Right ventricle myocardium superior (tissue), 1 donor: ENCODE results near the gene HS6ST3. TPM values are rescaled to one million over a fixed set of nuclear protein-coding genes. Genes with fewer than 3 reads are reported as not detected.
"Not testable (repeated sequence)": the region's sequence is repeated elsewhere in the genome, so short reads cannot be mapped to it uniquely, and the experiment has no call there.

Source experiments
- ATAC-seq: fragments of 200-7000 bp; cut with Tn5 transposase; one replicate; pipeline ENCODE4 v1.9.1; 2020; ENCODE audit warnings: mild to moderate bottlenecking; ENCODE audit not compliant: poor library complexity
- DNase-seq: peaks from one replicate; pipeline ENCODE4 v3.0.0-alpha.2; 2020
- intact Hi-C: fragments of 100-400 bp; cut with DNase I; formaldehyde crosslinking; loops from one replicate; pipeline ENCODE4 v1.11.2; 2022
- long read RNA-seq: library from polyadenylated mRNA; unstranded; transcript quantifications from one replicate; pipeline ENCODE4 v2.0.0, GENCODE V29; 2021
- total RNA-seq: library from RNA; stranded (reverse); fragmentation: NEBNext Ultra II Directional; extraction: Animal tissue kit (Norgen Biotek cat#: 25700); gene quantifications from one replicate; pipeline ENCODE4 v1.2.1, GENCODE V29; 2021
- donor health status: DM: no; HTN: yes; CAD: no; lungs with severe emphysema.

HS6ST3 gene
- total RNA-seq, result 0.56 TPM
- long read RNA-seq, result 0 reads

GRCh38 chr13:96089749-96090239 lies at the start of gene HS6ST3:
TSS of gene HS6ST3 (plus strand) at chr13:96090107.
- ATAC-seq (peak; percentile 85), DNase-seq (peak; percentile 54)

GRCh38 chr13:96041326-96042110 lies 48.4 kb upstream of the HS6ST3 start:
- ATAC-seq (no peak), DNase-seq (no peak)
- intact Hi-C loops, result no loop called here

More at GRCh38 chr13:96089749-96090239, at the start of gene HS6ST3:
- intact Hi-C loops, result no loop called here

DNA sequence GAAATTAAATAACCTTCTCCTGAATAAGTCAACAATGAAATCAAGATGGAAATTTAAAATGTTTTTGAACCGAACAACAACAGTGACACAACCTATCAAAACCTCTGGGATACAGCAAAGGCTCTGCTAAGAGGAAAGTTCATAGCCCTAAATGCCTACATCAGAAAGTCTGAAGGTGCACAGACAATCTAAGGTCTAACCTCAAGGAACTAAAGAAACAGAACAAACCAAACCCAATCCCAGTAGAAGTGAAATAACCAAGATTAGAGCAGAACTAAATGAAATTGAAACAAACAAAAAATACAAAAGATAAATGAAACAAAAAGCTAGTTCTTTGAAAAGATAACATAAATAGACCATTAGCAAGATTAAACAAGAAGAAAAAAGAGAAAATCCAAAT lies 45.7 kb upstream of the HS6ST3 start:
- ATAC-seq (no peak), DNase-seq (no peak)
- intact Hi-C loops, result no loop called here

GRCh38 chr13:96046449-96047126 lies 43.3 kb upstream of the HS6ST3 start:
- intact Hi-C loops, ATAC-seq, DNase-seq: not testable (repeated sequence)

DNA sequence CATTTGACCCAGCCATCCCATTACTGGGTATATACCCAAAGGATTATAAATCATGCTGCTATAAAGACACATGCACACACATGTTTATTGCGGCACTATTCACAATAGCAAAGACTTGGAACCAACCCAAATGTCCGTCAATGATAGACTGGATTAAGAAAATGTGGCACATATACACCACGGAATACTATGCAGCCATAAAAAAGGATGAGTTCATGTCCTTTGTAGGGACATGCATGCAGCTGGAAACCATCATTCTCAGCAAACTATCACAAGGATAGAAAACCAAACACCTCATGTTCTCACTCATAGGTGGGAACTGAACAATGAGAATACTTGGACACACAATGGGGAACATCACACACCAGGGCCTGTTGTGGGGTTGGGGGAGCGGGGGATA lies 39.0 kb upstream of the HS6ST3 start:
- intact Hi-C loops, ATAC-seq, DNase-seq: not testable (repeated sequence)

DNA sequence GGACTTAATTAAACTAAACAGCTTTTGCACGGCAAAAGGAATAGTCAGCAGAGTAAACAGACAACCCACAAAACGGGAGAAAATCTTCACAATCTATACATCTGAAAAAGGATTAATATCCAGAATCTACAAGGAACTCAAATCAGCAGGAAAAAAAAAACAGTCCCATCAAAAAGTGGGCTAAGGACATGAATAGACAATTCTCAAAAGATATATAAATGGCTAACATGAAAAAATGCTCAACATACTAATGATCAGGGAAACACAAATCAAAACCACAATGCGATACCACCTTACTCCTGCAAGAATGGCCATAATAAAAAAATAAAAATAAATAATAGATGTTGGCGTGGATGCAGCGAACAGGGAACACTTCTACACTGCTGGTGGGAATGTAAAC lies 38.4 kb upstream of the HS6ST3 start:
- DNase-seq, intact Hi-C loops, ATAC-seq: not testable (repeated sequence)

DNA sequence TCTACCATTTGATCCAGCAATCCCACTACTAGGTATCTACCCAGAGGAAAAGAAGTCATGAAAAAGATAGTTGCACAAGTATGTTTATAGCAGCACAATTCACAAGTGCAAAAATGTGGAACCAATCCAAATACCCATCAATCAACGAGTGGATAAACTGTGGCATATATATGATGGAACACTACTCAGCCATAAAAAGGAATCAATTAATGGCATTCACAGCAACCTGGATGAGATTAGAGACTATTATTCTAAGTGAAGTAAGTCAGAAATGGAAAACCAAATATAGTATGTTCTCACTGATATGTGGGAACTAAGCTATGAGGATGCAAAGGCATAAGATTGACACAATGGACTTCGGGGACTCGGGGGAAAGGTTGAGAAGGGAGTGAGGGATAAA lies 38.0 kb upstream of the HS6ST3 start:
- intact Hi-C loops, DNase-seq, ATAC-seq: not testable (repeated sequence)

- peak; percentile 38 for ATAC-seq
- intact Hi-C loops, result no loop called here
These were observed 37.3 kb upstream of the HS6ST3 start for GRCh38 chr13:96052656-96053002.

DNA sequence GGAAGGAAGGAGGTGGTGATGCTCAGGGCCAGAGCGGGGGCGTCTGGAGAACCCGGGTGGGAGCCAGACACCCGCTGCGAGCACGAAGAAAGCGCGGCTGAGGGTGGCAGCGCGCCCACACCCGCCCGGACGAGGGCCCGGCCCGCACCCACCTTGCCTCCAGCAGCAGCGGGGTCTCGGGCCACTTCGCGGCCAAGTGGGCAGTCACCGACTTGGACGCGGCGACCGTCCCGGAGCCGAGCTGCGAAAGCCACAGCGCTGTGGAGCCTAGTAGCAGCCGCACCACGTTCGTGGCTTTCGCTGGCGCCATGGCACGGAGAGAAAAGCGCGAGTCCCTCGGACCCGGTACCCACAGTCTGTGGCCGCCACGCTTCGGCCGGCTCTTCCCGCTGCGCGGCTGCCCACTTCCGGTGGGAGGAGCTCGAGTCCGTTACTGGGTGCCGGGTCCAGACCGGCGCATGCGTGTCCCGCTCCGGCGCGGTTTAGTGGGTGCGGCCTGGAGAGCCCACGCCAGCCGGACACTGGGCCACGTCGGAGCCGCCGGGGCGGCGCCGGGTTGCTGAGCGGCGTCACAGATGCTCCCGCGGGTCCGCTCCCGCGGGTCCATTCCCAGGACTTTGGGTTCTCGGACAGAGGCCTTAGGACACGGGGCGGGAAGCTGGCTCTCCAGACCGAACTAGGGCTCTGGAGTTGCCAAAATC lies 36.8 kb upstream of the HS6ST3 start, which contains the start of gene UGGT2:
UGGT2 (minus strand) TSS at position 399 of the 701 bp plus-strand sequence; CDS start at position 310, 89 bp downstream.
- peak; percentile 100 for ATAC-seq
- peak; percentile 98 for DNase-seq
- intact Hi-C loops, result no loop called here

More at GRCh38 chr13:96052656-96053002, 37.3 kb upstream of the HS6ST3 start:
- no peak for DNase-seq

- DNase-seq (no peak), ATAC-seq (no peak)
- intact Hi-C loops, result no loop called here
These were observed 24.1 kb upstream of the HS6ST3 start for GRCh38 chr13:96065849-96066248.

- ATAC-seq, result no peak
These were observed 21.2 kb upstream of the HS6ST3 start for GRCh38 chr13:96068729-96069128.

GRCh38 chr13:96071504-96071903 lies 18.4 kb upstream of the HS6ST3 start:
- no peak for ATAC-seq
- DNase-seq, result no peak
- intact Hi-C loops, result no loop called here

More at GRCh38 chr13:96068729-96069128, 21.2 kb upstream of the HS6ST3 start:
- DNase-seq, result no peak
- intact Hi-C loops, result no loop called here

GRCh38 chr13:96072392-96072791 lies 17.5 kb upstream of the HS6ST3 start:
- DNase-seq, result no peak
- intact Hi-C loops, result no loop called here
- ATAC-seq, result no peak

- no peak for DNase-seq
- intact Hi-C loops, result no loop called here
- ATAC-seq, result no peak
These were observed 13.9 kb upstream of the HS6ST3 start for GRCh38 chr13:96075953-96076543.

DNA sequence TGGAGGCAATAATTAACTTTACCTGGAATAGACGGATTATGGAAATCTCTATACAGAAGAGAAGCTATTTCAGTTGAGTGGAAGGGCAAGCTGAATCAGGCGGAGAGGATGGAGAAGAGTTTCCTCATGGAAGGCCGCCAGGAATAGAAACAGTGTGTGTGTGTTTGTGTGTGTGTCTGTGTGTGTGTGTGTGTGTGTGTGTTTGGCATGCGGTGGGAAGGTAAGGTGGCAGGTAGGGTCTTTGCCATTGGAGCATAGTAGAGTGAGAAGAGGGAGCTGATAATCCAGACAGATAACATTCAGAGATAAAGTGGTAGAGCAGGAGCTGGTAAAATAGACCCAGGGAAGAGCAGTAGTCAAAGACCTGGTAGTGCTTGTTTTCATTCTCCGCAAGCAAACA lies 9.2 kb upstream of the HS6ST3 start:
- intact Hi-C loops, result no loop called here
- DNase-seq (no peak), ATAC-seq (no peak)

DNA sequence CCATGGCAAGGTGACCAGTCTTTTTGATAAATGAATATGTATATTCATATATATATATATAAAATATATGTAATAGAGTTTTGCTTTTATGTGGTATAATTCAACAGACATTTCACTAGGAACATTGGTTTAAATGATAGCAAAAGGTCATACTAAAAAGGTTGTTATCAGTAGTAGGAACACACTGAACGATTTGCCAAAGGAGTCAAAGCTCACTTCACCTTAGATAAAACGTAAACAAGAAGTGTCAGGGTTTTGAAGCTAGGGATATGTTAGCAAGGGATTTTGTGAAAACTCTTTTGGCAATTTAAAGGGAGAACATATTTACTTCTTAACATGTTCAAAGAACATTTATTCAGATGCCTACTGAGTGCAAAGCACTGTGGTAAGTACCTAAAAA lies 8.0 kb upstream of the HS6ST3 start:
- no peak for DNase-seq
- ATAC-seq, result no peak
- intact Hi-C loops, result no loop called here

- intact Hi-C loops, result no loop called here
- ATAC-seq (no peak), DNase-seq (no peak)
These were observed 7.3 kb upstream of the HS6ST3 start for GRCh38 chr13:96082640-96083039.

GRCh38 chr13:96086736-96087135 lies 3.2 kb upstream of the HS6ST3 start:
- intact Hi-C loops, result no loop called here
- ATAC-seq (no peak), DNase-seq (no peak)

GRCh38 chr13:96089139-96089538 lies 768 bp upstream of the HS6ST3 start:
- DNase-seq, result no peak
- ATAC-seq, result no peak
- intact Hi-C loops, result no loop called here
